ENCODE data around the gene RNF224. TPM values are rescaled to one million over a fixed set of nuclear protein-coding genes. Genes with fewer than 3 reads are reported as not detected.
A peak's percentile ranks its signal among the peaks of the same experiment; 100 is the strongest.

RNF224 gene
- total RNA-seq, 1 donor from 2014 or later = 0.35 TPM

DNA sequence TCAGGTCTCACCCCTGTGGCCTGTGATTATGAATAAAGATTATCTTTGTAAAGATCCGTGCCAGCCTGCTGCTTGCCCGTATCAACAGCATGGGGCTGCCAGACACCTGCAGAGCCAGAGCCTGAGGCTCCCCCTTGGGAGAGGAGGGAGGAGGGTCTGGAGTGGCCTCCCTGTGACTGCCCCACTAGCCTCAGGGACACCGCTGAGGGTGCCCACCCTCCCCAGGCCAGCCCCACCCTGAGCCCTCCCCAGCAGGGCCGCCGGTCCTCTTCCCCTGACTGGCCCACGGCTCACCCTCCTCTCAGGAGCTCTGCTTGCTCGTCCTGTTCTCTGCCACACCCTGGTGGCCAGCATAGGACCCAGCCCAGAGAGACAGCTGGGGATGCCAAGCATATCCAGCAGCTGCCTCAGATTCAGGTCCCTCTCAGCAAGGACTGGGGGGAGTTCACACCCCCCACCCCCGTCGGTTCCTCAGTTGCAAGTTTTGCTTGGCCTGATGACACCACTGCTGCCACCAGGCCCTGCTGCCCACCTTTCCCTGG is 36.9 kb upstream of the RNF224 start:
- no peaks in the 10 kb centered on the region for H3K9me3 ChIP-seq
- intact Hi-C loops (cut with DNase I) = no loop called here
- no peak for ATAC-seq
- H3K4me3 ChIP-seq = no peak overlapping the region
- peaks cover 39% of the 10 kb centered on the region for H3K36me3 ChIP-seq
- H3K27ac ChIP-seq = peak overlapping the region; percentile 95
- no peaks in the 10 kb centered on the region for H3K27me3 ChIP-seq
- TF ChIP-seq, protein P1, sequence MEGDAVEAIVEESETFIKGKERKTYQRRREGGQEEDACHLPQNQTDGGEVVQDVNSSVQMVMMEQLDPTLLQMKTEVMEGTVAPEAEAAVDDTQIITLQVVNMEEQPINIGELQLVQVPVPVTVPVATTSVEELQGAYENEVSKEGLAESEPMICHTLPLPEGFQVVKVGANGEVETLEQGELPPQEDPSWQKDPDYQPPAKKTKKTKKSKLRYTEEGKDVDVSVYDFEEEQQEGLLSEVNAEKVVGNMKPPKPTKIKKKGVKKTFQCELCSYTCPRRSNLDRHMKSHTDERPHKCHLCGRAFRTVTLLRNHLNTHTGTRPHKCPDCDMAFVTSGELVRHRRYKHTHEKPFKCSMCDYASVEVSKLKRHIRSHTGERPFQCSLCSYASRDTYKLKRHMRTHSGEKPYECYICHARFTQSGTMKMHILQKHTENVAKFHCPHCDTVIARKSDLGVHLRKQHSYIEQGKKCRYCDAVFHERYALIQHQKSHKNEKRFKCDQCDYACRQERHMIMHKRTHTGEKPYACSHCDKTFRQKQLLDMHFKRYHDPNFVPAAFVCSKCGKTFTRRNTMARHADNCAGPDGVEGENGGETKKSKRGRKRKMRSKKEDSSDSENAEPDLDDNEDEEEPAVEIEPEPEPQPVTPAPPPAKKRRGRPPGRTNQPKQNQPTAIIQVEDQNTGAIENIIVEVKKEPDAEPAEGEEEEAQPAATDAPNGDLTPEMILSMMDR (IDR thresholded peaks at IDR 0.05) = no peak
- H3K4me1 ChIP-seq = peaks cover 40% of the 10 kb centered on the region
- no peak for DNase-seq

DNA sequence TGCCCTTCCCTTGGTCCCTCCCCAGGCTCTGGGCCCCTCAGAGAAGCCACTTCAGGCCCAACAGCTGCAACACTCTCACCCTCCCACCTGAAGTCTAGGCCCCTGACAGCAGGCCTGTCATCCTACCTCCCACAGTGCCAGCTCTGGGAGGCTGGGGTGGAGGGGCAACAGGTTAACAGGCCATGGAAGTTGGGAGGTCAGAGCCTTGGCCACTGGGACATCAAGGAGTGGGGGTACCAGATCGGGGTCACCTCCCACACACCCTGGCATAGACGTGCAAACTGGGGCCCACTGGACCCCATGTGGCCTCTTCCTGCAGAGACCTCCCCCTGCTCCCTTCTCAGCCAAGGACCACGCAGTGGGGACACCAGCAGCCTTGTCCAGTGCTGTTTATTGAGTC is 36.1 kb upstream of the RNF224 start:
- intact Hi-C loops (cut with DNase I) = no loop called here
- H3K27me3 ChIP-seq = no peaks in the 10 kb centered on the region
- TF ChIP-seq, protein P1 (IDR thresholded peaks at IDR 0.05) = no peak
- H3K36me3 ChIP-seq = peaks cover 30% of the 10 kb centered on the region
- H3K27ac ChIP-seq = no peak overlapping the region
- no peak for DNase-seq
- no peak overlapping the region for H3K4me3 ChIP-seq
- H3K9me3 ChIP-seq = no peaks in the 10 kb centered on the region
- peaks cover 41% of the 10 kb centered on the region for H3K4me1 ChIP-seq
- no peak for ATAC-seq

DNA sequence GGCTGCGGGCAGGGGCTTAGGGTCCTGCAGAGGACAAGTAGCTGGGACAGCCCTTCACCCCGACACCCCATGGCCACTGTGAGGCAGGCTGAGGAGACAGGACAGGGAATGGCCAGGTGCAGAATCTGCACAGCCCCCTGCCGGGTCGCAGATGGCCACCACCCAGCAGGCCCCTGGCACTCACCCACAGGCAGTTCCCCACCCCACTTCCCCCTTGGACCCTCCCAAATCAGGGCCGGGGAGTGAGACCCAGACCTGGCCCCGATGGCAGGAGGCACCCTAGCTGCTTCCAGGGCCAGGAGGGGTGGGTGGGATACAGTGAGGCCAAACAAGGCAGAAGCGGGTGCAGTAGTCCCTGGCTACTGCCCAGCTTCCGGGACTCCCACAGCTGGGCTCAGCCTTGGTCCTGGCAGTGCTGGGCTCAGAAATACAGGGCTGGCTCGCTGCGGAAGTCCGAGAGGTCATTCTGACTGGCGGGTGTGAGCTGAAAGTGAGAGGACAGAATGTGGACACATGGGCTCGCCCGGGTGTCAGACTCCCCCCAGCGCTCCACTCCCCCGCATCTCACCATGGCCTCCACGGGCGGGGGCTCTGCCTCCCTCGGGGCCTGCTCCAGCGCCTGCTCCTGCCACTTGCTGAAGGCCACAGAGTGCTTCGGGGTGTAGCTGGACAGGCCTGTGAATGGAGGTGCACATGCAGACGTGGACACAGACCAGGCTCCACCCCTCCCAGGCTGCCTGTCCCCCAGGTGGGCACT is 35.4 kb upstream of the RNF224 start:
- Histone ChIP-seq H3K27ac (no peak overlapping the region), H3K4me3 (no peak overlapping the region), H3K4me1 (peaks cover 34% of the 10 kb centered on the region), H3K36me3 (peaks cover 28% of the 10 kb centered on the region), H3K27me3 (no peaks in the 10 kb centered on the region), H3K9me3 (no peaks in the 10 kb centered on the region)
- intact Hi-C loops (cut with DNase I) = no loop called here
- ATAC-seq (no peak), DNase-seq (no peak)
- TF ChIP-seq, protein P1 (IDR thresholded peaks at IDR 0.05) = no peak

DNA sequence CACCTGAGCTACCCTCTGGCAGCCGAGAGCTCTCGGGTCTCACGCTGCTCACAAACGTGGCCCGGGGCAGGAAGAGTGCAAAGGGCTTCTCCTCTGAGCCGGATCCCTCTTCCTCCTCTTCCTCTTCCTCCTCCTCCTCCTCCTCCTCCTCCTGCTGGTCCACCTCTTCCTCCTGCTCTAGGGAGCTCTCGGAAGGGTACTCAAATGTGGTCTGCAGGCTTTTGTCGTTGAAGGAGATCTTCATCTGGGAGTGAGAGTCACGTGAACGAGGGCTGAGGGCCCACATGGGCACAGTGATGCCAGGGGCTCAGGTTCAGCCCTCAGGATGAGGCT is 34.9 kb upstream of the RNF224 start:
- DNase-seq = no peak
- Histone ChIP-seq H3K36me3 (peaks cover 24% of the 10 kb centered on the region), H3K9me3 (no peaks in the 10 kb centered on the region), H3K27me3 (no peaks in the 10 kb centered on the region), H3K27ac (no peak overlapping the region), H3K4me1 (peaks cover 29% of the 10 kb centered on the region), H3K4me3 (no peak overlapping the region)
- TF ChIP-seq, protein P1 (IDR thresholded peaks at IDR 0.05) = no peak
- intact Hi-C loops (cut with DNase I) = no loop called here
- no peak for ATAC-seq

DNA sequence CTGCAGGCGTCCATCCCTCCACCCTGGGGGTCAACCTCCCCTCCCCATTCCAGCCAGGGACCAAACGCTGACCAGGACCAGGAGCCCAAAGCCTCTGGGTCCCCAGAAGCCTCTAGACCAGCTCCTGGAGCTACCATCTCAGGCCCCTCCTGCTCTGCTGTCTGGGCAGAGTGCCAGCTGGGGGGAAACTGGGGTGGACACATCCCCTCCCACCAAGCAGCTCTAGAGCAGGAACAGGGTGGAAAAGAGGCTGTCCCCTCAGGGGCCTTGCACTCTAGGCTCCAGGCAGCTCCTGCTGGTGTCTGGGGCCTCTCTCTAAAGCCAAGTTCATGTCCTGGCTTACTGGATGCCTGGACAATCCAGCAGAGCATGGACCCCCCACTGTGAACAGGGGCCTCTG is 34.4 kb upstream of the RNF224 start:
- ATAC-seq (no peak), DNase-seq (no peak)
- TF ChIP-seq, protein P1 (IDR thresholded peaks at IDR 0.05) = no peak

More for the DNA sequence above, 34.4 kb upstream of the RNF224 start:
- H3K27ac ChIP-seq = no peak overlapping the region
- no peak overlapping the region for H3K4me3 ChIP-seq
- H3K9me3 ChIP-seq = no peaks in the 10 kb centered on the region
- no peaks in the 10 kb centered on the region for H3K27me3 ChIP-seq
- peaks cover 25% of the 10 kb centered on the region for H3K4me1 ChIP-seq
- intact Hi-C loops (cut with DNase I) = no loop called here
- peaks cover 24% of the 10 kb centered on the region for H3K36me3 ChIP-seq
